GM23338 (cell line): ENCODE measurements around the gene KRTAP10-5.

Experiments used
- EZH2 ChIP-seq: fragments of 200-600 bp; sonication (generic); IDR thresholded peaks from one replicate; pipeline ENCODE4 v1.8.0; 2017; ENCODE audit warnings: antibody characterized with exemption, mild to moderate bottlenecking, low read depth; ENCODE audit not compliant: unreplicated experiment
- JUNB ChIP-seq: IDR thresholded peaks from one replicate; pipeline ENCODE4 v1.6.1; 2016; ENCODE audit warnings: antibody characterized with exemption; ENCODE audit not compliant: unreplicated experiment
- NANOG ChIP-seq: IDR thresholded peaks from 2 replicates; pipeline ENCODE4 v1.6.1; 2016; ENCODE audit warnings: antibody characterized with exemption, borderline replicate concordance
- POLR2AphosphoS5 ChIP-seq: IDR thresholded peaks from 2 replicates; pipeline ENCODE4 v1.6.1; 2016; ENCODE audit warnings: antibody characterized with exemption, low read depth
- ZNF331 ChIP-seq: fragments of 250-450 bp; sonication (Bioruptor Pico); IDR thresholded peaks from 2 replicates; pipeline ENCODE4 v1.5.0; 2020; ENCODE audit warnings: low read depth, mild to moderate bottlenecking, moderate library complexity
- TF ChIP-seq, protein P1 (sequence below), 2 experiments: fragments of 200-600 bp in 1 of 2; sonication (generic) in 1 of 2; conservative IDR thresholded peaks; 2 replicates each; pipeline versions ENCODE4 v1.5.1 to v1.6.1; 2016 to 2017; ENCODE audit warnings: antibody characterized with exemption in 2 of 2, low read depth in 2 of 2, mild to moderate bottlenecking in 2 of 2, moderate library complexity in 1 of 2
- TF ChIP-seq, protein P2 (sequence below): IDR thresholded peaks from one replicate; pipeline ENCODE4 v1.6.1; 2018; ENCODE audit warnings: antibody characterized with exemption; ENCODE audit not compliant: unreplicated experiment

DNA sequence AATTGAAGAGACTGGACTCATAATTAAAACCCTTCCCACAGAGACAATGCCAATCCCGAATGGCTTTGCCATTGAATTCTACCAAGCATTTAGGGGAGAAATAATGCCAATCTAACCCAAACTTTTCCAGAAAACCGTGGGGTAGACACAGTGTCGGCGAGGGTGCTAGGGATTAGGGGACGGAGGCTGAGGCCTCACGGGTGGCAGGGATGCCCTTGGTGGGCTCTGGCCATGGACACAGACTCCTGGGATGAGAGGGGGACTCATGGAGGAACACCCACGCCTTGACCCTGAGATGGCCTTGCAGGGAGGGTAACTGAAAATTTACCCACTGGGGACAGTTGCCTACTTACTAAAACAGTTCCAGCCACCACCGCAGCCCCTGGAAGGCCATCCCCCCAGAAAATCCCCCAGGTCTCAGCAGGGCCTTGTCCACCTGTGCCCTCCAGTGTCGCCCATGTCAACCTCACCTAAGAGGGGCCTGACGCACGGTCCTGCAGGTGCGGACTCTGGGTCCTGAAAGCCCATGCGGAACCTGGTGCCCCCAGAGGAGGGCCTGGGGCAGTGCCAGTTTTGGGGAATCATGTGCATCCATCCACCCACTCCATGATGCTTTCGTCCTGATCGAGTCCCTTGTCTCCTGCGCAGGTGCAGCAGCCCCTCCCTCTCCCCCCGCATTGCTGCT, 1.9 kb downstream of the KRTAP10-5 start:
- TF ChIP-seq, protein P1, sequence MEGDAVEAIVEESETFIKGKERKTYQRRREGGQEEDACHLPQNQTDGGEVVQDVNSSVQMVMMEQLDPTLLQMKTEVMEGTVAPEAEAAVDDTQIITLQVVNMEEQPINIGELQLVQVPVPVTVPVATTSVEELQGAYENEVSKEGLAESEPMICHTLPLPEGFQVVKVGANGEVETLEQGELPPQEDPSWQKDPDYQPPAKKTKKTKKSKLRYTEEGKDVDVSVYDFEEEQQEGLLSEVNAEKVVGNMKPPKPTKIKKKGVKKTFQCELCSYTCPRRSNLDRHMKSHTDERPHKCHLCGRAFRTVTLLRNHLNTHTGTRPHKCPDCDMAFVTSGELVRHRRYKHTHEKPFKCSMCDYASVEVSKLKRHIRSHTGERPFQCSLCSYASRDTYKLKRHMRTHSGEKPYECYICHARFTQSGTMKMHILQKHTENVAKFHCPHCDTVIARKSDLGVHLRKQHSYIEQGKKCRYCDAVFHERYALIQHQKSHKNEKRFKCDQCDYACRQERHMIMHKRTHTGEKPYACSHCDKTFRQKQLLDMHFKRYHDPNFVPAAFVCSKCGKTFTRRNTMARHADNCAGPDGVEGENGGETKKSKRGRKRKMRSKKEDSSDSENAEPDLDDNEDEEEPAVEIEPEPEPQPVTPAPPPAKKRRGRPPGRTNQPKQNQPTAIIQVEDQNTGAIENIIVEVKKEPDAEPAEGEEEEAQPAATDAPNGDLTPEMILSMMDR (conservative IDR thresholded peaks at IDR 0.05; ENCODE audit: low read depth in 2 of 2), result no peak
- TF ChIP-seq EZH2 (no peak), POLR2AphosphoS5 (no peak), JUNB (no peak), NANOG (no peak), ZNF331 (CRISPR knock-in tag) (no peak)
- TF ChIP-seq, protein P2, sequence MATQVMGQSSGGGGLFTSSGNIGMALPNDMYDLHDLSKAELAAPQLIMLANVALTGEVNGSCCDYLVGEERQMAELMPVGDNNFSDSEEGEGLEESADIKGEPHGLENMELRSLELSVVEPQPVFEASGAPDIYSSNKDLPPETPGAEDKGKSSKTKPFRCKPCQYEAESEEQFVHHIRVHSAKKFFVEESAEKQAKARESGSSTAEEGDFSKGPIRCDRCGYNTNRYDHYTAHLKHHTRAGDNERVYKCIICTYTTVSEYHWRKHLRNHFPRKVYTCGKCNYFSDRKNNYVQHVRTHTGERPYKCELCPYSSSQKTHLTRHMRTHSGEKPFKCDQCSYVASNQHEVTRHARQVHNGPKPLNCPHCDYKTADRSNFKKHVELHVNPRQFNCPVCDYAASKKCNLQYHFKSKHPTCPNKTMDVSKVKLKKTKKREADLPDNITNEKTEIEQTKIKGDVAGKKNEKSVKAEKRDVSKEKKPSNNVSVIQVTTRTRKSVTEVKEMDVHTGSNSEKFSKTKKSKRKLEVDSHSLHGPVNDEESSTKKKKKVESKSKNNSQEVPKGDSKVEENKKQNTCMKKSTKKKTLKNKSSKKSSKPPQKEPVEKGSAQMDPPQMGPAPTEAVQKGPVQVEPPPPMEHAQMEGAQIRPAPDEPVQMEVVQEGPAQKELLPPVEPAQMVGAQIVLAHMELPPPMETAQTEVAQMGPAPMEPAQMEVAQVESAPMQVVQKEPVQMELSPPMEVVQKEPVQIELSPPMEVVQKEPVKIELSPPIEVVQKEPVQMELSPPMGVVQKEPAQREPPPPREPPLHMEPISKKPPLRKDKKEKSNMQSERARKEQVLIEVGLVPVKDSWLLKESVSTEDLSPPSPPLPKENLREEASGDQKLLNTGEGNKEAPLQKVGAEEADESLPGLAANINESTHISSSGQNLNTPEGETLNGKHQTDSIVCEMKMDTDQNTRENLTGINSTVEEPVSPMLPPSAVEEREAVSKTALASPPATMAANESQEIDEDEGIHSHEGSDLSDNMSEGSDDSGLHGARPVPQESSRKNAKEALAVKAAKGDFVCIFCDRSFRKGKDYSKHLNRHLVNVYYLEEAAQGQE, result no peak
